Measurements from ENCODE around the gene FOXP1.

GRCh38 chr3:71589132-71589531 is 5.6 kb upstream of the FOXP1 start:
- TF ChIP-seq, protein P1, sequence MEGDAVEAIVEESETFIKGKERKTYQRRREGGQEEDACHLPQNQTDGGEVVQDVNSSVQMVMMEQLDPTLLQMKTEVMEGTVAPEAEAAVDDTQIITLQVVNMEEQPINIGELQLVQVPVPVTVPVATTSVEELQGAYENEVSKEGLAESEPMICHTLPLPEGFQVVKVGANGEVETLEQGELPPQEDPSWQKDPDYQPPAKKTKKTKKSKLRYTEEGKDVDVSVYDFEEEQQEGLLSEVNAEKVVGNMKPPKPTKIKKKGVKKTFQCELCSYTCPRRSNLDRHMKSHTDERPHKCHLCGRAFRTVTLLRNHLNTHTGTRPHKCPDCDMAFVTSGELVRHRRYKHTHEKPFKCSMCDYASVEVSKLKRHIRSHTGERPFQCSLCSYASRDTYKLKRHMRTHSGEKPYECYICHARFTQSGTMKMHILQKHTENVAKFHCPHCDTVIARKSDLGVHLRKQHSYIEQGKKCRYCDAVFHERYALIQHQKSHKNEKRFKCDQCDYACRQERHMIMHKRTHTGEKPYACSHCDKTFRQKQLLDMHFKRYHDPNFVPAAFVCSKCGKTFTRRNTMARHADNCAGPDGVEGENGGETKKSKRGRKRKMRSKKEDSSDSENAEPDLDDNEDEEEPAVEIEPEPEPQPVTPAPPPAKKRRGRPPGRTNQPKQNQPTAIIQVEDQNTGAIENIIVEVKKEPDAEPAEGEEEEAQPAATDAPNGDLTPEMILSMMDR (IDR thresholded peaks at IDR 0.05 in 2 of 3, conservative IDR thresholded peaks at IDR 0.05 in 1 of 3; ENCODE audit: insufficient read depth in 2 of 3, low read depth in 1 of 3, low read length in 3 of 3) = no peak
- TF ChIP-seq E2F6 (IDR thresholded peaks at IDR 0.05; ENCODE audit: borderline replicate concordance in 1 of 2, extremely low read depth in 1 of 2, insufficient read depth in 1 of 2, insufficient read length in 1 of 2, low read depth in 1 of 2, low read length in 1 of 2, poor library complexity in 1 of 2, severe bottlenecking in 1 of 2) (no peak), BRCA1 (IDR thresholded peaks at IDR 0.05) (no peak), BRCA1 (CRISPR knock-in tag; IDR thresholded peaks at IDR 0.05) (no peak), RCOR1 (IDR thresholded peaks at IDR 0.05; ENCODE audit: borderline replicate concordance in 1 of 2, low read depth in 2 of 2, low read length in 2 of 2) (no peak), SMARCC2 (IDR thresholded peaks at IDR 0.05; ENCODE audit: low read depth) (no peak), FOXK1 (CRISPR knock-in tag; IDR thresholded peaks at IDR 0.05; ENCODE audit: borderline replicate concordance) (no peak), EHMT2 (IDR thresholded peaks at IDR 0.05) (no peak), NCOA6 (IDR thresholded peaks at IDR 0.05) (no peak), EP400 (IDR thresholded peaks at IDR 0.05) (no peak), MAX (CRISPR knock-in tag; IDR thresholded peaks at IDR 0.05) (no peak), DPF2 (IDR thresholded peaks at IDR 0.05) (no peak), JUN (IDR thresholded peaks at IDR 0.05; ENCODE audit: borderline replicate concordance, low read depth, low read length) (no peak), JUN (CRISPR knock-in tag; IDR thresholded peaks at IDR 0.05; ENCODE audit: borderline replicate concordance) (no peak)
- TF ChIP-seq, protein P2, sequence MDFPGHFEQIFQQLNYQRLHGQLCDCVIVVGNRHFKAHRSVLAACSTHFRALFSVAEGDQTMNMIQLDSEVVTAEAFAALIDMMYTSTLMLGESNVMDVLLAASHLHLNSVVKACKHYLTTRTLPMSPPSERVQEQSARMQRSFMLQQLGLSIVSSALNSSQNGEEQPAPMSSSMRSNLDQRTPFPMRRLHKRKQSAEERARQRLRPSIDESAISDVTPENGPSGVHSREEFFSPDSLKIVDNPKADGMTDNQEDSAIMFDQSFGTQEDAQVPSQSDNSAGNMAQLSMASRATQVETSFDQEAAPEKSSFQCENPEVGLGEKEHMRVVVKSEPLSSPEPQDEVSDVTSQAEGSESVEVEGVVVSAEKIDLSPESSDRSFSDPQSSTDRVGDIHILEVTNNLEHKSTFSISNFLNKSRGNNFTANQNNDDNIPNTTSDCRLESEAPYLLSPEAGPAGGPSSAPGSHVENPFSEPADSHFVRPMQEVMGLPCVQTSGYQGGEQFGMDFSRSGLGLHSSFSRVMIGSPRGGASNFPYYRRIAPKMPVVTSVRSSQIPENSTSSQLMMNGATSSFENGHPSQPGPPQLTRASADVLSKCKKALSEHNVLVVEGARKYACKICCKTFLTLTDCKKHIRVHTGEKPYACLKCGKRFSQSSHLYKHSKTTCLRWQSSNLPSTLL (IDR thresholded peaks at IDR 0.05) = no peak
